ENCODE data around the gene PARD3B. TPM values are rescaled to one million over a fixed set of nuclear protein-coding genes. Genes with fewer than 3 reads are reported as not detected.

Gene PARD3B
- total RNA-seq, 2 donors from 2014 or later: 14.7 to 25.0 TPM

GRCh38 chr2:205585449-205586383 is 1040.4 kb downstream of the PARD3B start:
- H3K4me3 ChIP-seq: no peak overlapping the region
- H3K4me1 ChIP-seq (replicated peaks): no peaks in the 10 kb centered on the region
- H3K36me3 ChIP-seq: no peaks in the 10 kb centered on the region
- no peaks in the 10 kb centered on the region for H3K9me3 ChIP-seq
- DNase-seq (ENCODE audit: low spot score): no peak
- no peak overlapping the region for H3K27ac ChIP-seq
- TF ChIP-seq POLR2AphosphoS5 (IDR thresholded peaks at IDR 0.05) (no peak), CTCF (IDR thresholded peaks at IDR 0.05) (no peak), POLR2A (IDR thresholded peaks at IDR 0.05) (no peak)
- WGBS: 65% methylated on average over 10 of the region's 10 CpGs
- intact Hi-C loops (cut with DNase I): no loop called here
- no peaks in the 10 kb centered on the region for H3K27me3 ChIP-seq (replicated peaks; ENCODE audit: insufficient read depth)

DNA sequence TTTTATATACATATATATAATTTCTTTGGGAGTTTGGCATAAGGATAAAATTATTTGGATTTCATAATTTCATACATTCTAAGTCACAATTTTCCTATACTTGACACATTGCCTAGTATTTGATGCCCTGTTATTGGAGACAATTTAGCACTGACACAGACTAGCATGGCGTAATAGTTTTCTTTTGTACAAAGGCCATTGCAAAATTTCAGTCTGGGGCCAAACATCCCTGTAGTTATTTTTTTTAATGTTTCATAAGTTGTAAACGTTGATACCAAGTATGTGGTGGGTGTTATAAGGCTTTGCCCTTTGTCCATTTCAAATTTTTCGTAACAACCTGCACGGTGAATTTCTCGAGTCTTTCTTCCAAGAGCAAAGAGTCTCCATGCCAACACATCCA is 1041.4 kb downstream of the PARD3B start:
- Histone ChIP-seq H3K36me3 (no peaks in the 10 kb centered on the region), H3K27me3 (replicated peaks; ENCODE audit: insufficient read depth) (no peaks in the 10 kb centered on the region), H3K27ac (no peak overlapping the region), H3K9me3 (no peaks in the 10 kb centered on the region), H3K4me1 (replicated peaks) (no peaks in the 10 kb centered on the region), H3K4me3 (no peak overlapping the region)
- WGBS: 96% methylated on average over 5 of the region's 5 CpGs
- intact Hi-C loops (cut with DNase I): no loop called here
- no peak for DNase-seq (ENCODE audit: low spot score)
- no peak for TF ChIP-seq POLR2AphosphoS5 (IDR thresholded peaks at IDR 0.05)
- TF ChIP-seq CTCF (IDR thresholded peaks at IDR 0.05): no peak
- no peak for TF ChIP-seq POLR2A (IDR thresholded peaks at IDR 0.05)

- H3K9me3 ChIP-seq: no peaks in the 10 kb centered on the region
- H3K27ac ChIP-seq: no peak overlapping the region
- no peaks in the 10 kb centered on the region for H3K36me3 ChIP-seq
- WGBS: 27% methylated on average over 1 of the region's 1 CpG
- H3K4me3 ChIP-seq: no peak overlapping the region
- intact Hi-C loops (cut with DNase I): no loop called here
- H3K4me1 ChIP-seq (replicated peaks): no peaks in the 10 kb centered on the region
- TF ChIP-seq CTCF (IDR thresholded peaks at IDR 0.05): no peak
- no peak for TF ChIP-seq POLR2AphosphoS5 (IDR thresholded peaks at IDR 0.05)
- no peak for TF ChIP-seq POLR2A (IDR thresholded peaks at IDR 0.05)
- no peaks in the 10 kb centered on the region for H3K27me3 ChIP-seq (replicated peaks; ENCODE audit: insufficient read depth)
- DNase-seq (ENCODE audit: low spot score): no peak
Measured at GRCh38 chr2:205589479-205589878, 1044.2 kb downstream of the PARD3B start.

- intact Hi-C loops (cut with DNase I): no loop called here
- H3K27ac ChIP-seq: no peak overlapping the region
- WGBS: 60% methylated on average over 2 of the region's 2 CpGs
Measured at GRCh38 chr2:205590759-205591158, 1045.5 kb downstream of the PARD3B start.

More at GRCh38 chr2:205590759-205591158, 1045.5 kb downstream of the PARD3B start:
- no peak for TF ChIP-seq POLR2AphosphoS5 (IDR thresholded peaks at IDR 0.05)
- TF ChIP-seq POLR2A (IDR thresholded peaks at IDR 0.05): no peak
- TF ChIP-seq CTCF (IDR thresholded peaks at IDR 0.05): no peak
- H3K36me3 ChIP-seq: no peaks in the 10 kb centered on the region
- no peaks in the 10 kb centered on the region for H3K27me3 ChIP-seq (replicated peaks; ENCODE audit: insufficient read depth)
- no peaks in the 10 kb centered on the region for H3K9me3 ChIP-seq
- no peak overlapping the region for H3K4me3 ChIP-seq
- H3K4me1 ChIP-seq (replicated peaks): no peaks in the 10 kb centered on the region
- DNase-seq (ENCODE audit: low spot score): no peak

Measured in prostate gland (tissue), 2 donors.